Measurements from ENCODE around the gene LONRF3. TPM values are rescaled to one million over a fixed set of nuclear protein-coding genes. Genes with fewer than 3 reads are reported as not detected.

Gene LONRF3
- total and polyA plus RNA-seq, 2 of the 8 experiments (the other 6 are each of a cell fraction or from before 2014, with no cell fraction given): 0.11 TPM; not detected in 1

- TF ChIP-seq CHD7 (IDR thresholded peaks at IDR 0.05; ENCODE audit: insufficient replicate concordance, low read length) (no peak), SAP30 (IDR thresholded peaks at IDR 0.05; ENCODE audit: insufficient read depth, insufficient replicate concordance, low read length) (no peak), KDM5A (IDR thresholded peaks at IDR 0.05; ENCODE audit: low read length) (no peak), CBX5 (IDR thresholded peaks at IDR 0.05; ENCODE audit: low read depth, low read length) (no peak), SUZ12 (IDR thresholded peaks at IDR 0.05; ENCODE audit: low read length) (peak; percentile 78), ZNF274 (IDR thresholded peaks at IDR 0.05; ENCODE audit: borderline replicate concordance, extremely low read depth, low read length) (no peak), SIRT6 (IDR thresholded peaks at IDR 0.05; ENCODE audit: low read length) (no peak), MAX (IDR thresholded peaks at IDR 0.05) (peak; percentile 98), E2F6 (IDR thresholded peaks at IDR 0.05) (peak; percentile 89)
These were observed 672 bp downstream of the LONRF3 start (continued) for GRCh38 chrX:118974908-118975671.
